ENCODE data around the gene RNU7-1.

The RNU7-1 gene

GRCh38 chr12:6921539-6921938, 22.1 kb upstream of the RNU7-1 start:
- TF ChIP-seq CTCF (IDR thresholded peaks at IDR 0.05; ENCODE audit: borderline replicate concordance, insufficient read depth, low read depth, low read length), result no peak
- no peak overlapping the region for H3K4me3 ChIP-seq (ENCODE audit: low read depth, low read length)

GRCh38 chr12:6921996-6922946, 21.3 kb upstream of the RNU7-1 start:
- H3K4me3 ChIP-seq (ENCODE audit: low read depth, low read length), result no peak overlapping the region
- peak; percentile 9; the same call in 1 of the 2 replicates for TF ChIP-seq CTCF (IDR thresholded peaks at IDR 0.05; ENCODE audit: borderline replicate concordance, insufficient read depth, low read depth, low read length)

- H3K4me3 ChIP-seq (ENCODE audit: low read depth, low read length), result no peak overlapping the region
- no peak for TF ChIP-seq CTCF (IDR thresholded peaks at IDR 0.05; ENCODE audit: borderline replicate concordance, insufficient read depth, low read depth, low read length)
Measured at GRCh38 chr12:6923003-6923732, 20.4 kb upstream of the RNU7-1 start.

GRCh38 chr12:6923851-6924250, 19.8 kb upstream of the RNU7-1 start:
- no peak overlapping the region for H3K4me3 ChIP-seq (ENCODE audit: low read depth, low read length)
- no peak for TF ChIP-seq CTCF (IDR thresholded peaks at IDR 0.05; ENCODE audit: borderline replicate concordance, insufficient read depth, low read depth, low read length)

GRCh38 chr12:6925239-6925539, 18.4 kb upstream of the RNU7-1 start:
- no peak for TF ChIP-seq CTCF (IDR thresholded peaks at IDR 0.05; ENCODE audit: borderline replicate concordance, insufficient read depth, low read depth, low read length)
- H3K4me3 ChIP-seq (ENCODE audit: low read depth, low read length), result no peak overlapping the region

GRCh38 chr12:6925540-6926279, 17.9 kb upstream of the RNU7-1 start:
- no peak for TF ChIP-seq CTCF (IDR thresholded peaks at IDR 0.05; ENCODE audit: borderline replicate concordance, insufficient read depth, low read depth, low read length)
- H3K4me3 ChIP-seq (ENCODE audit: low read depth, low read length), result no peak overlapping the region

All from GM12875 (cell line).